8988T (cell line): ENCODE data around the gene TROAP.
"Not testable (repeated sequence)": the region's sequence is repeated elsewhere in the genome, so short reads cannot be mapped to it uniquely, and the experiment has no call there.

Experiments used
- DNase-seq: peaks from one replicate; pipeline ENCODE4 v3.0.0; 2011

Gene TROAP

GRCh38 chr12:49330631-49331379 is 7.8 kb downstream of the TROAP start:
- DNase-seq, result no peak

- DNase-seq, result peak; percentile 97
Measured at GRCh38 chr12:49331380-49332222, 8.5 kb downstream of the TROAP start.

DNA sequence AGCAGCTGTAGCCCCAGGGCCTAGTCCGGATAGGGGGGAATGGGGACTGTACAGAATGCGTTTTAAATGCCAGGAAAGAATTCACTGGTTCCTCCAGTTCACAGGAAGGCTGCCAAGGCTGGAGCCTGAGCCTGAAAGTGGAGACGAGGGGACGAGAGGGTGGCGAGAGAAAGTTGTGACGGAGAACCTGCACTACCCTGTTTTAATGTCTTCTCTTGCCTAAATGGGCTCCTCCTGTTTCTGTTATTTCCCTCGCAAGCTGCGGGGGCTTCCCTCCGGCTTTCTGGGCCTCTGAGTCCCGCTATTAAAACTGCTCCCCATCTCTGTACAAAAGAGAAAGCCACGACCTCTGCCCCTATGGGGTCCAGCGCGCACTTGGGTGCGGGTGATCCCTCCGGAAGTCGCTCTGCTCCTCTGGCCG is 9.4 kb downstream of the TROAP start:
- no peak for DNase-seq

DNA sequence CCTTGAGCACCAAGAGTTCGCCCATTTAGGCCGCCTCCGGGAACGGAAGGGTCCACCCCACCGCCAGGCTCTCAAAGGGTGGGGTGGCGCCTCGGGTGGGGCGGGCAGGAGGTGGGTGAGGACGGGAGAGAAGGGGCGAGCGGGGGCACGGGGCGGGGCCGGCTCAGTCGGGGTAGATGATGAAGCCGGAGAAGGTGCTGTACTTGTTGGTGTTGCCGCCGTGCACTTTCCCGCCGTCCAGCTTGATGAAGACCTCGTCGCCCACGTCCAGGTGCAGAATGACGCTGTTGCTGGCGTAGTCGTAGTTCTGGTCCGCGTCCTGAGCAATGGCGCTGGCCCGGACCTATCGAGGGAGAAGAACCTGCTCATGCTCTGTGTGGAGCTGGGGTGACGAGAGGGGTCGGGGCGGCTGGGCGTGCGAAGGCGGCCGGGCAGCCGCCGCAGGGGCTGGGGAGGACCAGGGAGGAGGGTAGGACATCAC is 9.9 kb downstream of the TROAP start:
- DNase-seq, result no peak

GRCh38 chr12:49333778-49334177 is 10.7 kb downstream of the TROAP start:
- not testable (repeated sequence) for DNase-seq

DNA sequence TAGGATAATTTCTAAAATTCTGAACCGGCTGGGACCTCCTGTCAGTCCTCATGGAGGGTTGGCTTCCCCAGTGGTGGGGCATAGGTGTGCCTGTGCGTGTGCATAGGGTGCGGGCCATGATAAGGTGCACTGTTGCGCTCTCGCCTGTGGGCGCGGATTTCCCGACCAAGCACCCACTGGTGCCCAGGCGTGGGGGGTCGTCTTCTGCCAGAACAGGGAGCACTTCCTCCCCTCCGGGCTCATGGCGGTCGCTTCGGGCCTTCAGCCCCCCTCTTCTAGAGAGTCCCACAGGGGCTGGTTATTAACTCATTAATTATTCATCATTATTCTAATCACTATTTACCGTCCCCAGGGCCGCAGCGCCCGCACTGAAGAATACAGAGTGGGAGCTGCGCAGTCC is 11.2 kb downstream of the TROAP start:
- no peak for DNase-seq

DNA sequence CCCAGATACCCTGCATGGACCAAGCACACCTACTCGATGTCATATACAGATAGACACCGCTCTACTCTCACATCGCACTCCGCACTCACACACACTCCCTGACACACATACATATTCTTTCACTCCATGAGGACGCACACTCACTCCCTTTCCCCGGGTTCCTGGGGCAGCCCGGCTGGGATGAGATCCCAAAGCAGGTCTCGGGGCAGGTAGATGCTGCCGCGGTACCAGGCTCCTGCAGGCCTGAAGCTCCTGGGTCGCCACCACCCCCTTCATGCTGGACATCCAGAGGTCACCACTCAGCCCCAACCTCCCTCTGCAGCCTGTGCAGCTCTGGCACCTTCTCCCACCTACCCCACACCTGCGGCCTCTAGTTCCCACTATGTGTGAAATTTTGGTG is 11.6 kb downstream of the TROAP start:
- DNase-seq, result no peak

- DNase-seq, result no peak
Measured at GRCh38 chr12:49335118-49335954, 12.3 kb downstream of the TROAP start.

- no peak for DNase-seq
Measured at GRCh38 chr12:49335955-49336644, 13.0 kb downstream of the TROAP start.

DNA sequence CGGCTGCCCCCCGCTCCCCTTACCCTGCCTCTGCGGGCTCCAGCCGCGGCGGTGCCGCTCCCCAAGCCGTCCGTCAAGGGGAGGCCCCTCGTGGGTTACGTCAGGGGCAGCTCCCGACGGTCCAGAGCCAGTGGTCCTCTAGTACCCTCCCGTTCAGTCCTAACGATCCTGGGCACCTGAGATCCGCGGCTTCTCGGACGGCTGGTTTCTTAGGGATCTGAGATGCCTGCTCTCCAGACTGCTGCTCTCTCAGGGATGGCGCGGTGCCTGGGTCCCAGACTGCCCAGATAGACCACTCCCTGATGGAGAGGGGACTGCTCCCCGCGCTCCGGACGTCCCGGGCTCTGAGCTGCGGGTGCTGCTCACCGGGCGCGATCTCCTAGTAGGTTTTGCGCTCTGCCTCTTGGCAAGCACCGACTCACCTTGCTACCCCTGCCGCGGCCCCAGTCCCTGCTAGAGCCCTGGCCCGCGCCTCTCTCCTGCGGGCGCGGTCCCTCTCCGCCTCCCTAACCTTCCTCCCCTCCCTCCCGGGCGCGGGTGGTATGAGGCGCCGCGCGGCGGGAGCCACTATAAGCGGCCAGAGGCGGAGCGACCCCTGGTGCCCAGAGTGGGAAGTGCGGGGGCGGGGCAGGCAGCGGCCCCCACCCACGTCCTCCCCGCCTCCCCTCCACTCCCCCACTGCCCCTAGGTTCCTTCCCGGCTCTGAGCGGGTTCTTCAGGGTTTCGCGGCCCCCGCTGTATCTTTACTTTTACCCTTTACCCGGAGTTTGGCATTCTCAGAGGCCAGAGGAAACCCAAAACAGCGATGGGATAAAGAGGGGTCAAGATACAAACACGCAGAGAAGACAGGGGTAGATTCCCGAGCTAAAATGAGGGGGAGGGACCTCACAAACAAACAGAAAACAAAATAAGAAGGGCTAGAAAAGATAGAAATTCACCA is 13.9 kb downstream of the TROAP start, which contains the start of gene C1QL4:
C1QL4 (minus strand) TSS at position 544 of the 940 bp plus-strand sequence. CDS start 711 bp downstream, outside the sequence.
- DNase-seq, result peak; percentile 99

DNA sequence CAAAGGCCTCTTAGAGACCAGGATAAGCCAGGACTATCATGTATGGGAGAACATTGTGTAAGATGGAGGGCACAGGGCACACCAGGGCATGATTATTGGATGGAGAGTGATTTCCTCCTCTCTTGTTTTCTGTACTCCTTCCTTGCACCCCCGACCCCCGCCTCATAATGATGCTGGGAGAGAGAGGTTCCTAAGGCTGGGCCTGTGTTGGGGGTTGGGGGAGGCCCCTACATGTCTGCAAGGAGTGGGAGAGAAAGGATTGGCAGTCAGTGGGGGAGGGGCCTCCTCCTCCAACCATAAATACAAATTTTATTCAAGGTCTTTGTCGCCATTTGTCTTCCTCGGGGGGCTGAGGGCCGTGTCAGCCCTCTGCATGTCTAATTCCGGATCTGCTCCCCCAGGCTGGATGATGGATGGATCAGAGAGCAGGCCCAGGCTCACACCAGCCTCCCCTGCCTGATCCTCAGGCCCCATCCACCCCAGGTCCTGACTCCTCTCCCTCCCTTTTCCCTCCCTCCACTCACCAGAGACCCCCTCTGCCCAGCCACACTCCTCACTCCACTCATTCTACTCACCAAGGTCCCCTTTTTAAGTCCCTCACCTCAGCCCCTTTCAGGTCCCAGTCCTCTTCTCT is 15.9 kb downstream of the TROAP start:
- DNase-seq, result no peak

- no peak for DNase-seq
Measured at GRCh38 chr12:49339464-49339861, 16.4 kb downstream of the TROAP start.

DNA sequence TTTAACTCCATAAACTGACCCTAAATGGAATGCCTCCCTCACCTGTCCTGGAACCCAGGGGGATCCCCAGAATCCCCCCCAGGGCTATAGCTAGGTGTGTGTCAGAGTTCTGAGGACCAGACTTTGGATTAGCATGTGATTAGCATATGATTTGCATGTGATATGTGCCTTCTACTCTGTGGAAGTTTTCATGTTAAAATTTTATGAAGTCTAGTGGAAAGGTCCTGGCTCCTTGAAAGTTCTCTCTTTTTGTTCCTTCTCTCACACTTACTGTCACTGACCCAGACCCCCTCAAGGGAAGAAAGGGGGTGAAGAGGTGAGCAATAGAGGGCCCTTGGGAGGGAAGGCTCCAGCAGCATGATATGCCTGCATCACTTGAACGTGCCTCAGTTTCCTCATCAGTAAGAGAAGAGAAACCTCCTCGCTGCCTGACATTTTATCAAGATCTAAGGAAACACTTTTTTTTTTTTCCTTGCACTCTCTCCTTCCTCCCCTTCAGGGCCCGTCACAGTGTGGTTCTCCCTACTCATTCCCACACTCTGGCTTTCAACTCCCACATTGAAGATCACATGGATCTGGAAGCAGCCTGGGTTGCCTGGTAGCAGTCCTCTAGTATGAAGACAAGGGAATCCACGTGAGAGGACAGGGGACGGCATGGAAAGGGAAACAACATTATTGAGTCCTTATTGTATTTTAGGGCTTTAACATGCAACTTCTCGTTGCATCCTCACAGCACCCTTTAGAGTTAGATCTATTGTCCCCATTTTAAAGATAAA is 17.2 kb downstream of the TROAP start:
- DNase-seq, result no peak

- DNase-seq, result no peak
Measured at GRCh38 chr12:49340971-49341776, 18.1 kb downstream of the TROAP start.

DNA sequence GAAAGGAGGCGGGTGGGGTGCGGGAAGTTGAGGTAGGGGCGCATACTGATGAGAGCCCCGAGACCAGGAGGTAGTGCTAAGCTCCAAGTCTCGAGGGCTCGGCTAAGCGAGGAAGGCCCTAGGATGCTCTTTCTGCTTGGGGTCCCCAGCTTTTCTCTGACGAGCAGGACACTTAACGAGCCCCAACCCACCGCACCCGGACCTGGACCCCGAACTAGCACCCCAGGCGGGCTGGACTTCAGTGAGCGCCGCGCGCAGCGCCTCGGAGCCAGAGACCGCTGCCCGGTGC is 18.7 kb downstream of the TROAP start:
- no peak for DNase-seq

GRCh38 chr12:49342066-49342913 is 19.2 kb downstream of the TROAP start:
- peak; percentile 96 for DNase-seq

DNA sequence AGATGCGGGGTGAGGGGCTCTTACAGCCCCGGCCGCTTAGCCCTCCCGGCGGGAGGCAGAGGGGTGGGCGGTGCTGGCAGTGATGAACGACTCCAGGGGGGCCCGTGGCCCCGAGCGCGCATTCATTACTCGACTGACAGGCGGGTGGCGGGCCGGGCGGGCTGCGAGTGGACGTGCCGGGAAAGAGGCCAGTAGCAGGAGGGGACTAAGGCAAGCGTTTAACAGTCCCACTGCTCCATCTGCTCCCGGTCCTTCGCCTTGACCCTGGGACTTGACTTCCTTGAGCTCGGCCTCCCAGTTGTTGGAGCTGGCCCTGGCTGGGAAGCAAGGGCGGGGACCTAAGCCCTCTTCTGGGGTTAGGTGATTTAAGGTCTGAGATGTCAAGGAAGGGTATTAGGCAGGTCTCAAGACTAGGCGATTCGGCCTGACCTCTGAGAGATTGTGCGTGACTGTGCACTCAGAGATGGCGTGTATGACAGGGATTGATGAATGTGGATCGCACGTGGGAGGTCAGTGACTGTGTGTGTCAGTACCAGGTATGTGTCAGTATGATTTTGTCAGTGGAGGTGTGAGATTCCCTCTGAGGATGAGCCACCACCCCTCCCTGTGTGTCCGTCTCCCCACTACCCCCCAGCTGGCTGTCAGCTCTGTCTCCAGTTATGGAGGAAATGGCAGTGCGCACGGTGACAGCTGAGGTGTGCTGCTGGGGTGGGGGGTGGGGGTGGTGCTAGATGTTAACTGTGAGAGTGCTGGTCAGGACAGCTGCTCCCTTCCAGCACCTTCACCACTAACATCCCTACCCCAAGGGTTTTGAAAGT is 20.1 kb downstream of the TROAP start:
- DNase-seq, result peak; percentile 20
